Measurements from ENCODE around the gene GCA.

- no peak for TF ChIP-seq CTCF (IDR thresholded peaks at IDR 0.05 in 2 of 3, conservative IDR thresholded peaks at IDR 0.05 in 1 of 3; ENCODE audit: borderline replicate concordance in 1 of 3, insufficient read depth in 1 of 3, low read depth in 2 of 3, low read length in 2 of 3)
- no peak for TF ChIP-seq SIN3A (IDR thresholded peaks at IDR 0.05; ENCODE audit: low read depth)
- TF ChIP-seq POLR2A (IDR thresholded peaks at IDR 0.05; ENCODE audit: borderline replicate concordance, extremely low read depth, insufficient read depth, insufficient read length) = no peak
- TF ChIP-seq CEBPB (IDR thresholded peaks at IDR 0.05; ENCODE audit: low read depth) = no peak
- TF ChIP-seq EZH2 (IDR thresholded peaks at IDR 0.05) = no peak
- TF ChIP-seq ZNF274 (IDR thresholded peaks at IDR 0.05; ENCODE audit: low read depth, low read length) = no peak
These were observed 27.0 kb downstream of the GCA start for GRCh38 chr2:162370931-162371330.
